ENCODE measurements around the gene FNTB.

FNTB gene

GRCh38 chr14:64960762-64961276 is 25.9 kb upstream of the FNTB start:
- Histone ChIP-seq H3K27me3 (ENCODE audit: insufficient read depth, low read depth, severe bottlenecking) (no peaks in the 10 kb centered on the region), H3K9me3 (ENCODE audit: severe bottlenecking) (no peaks in the 10 kb centered on the region), H3K36me3 (no peaks in the 10 kb centered on the region), H3K4me3 (ENCODE audit: low read depth, low read length) (no peak overlapping the region), H3K27ac (no peak overlapping the region)
- DNase-seq, result no peak
- peak; percentile 36; the same call in 1 of the 2 replicates for TF ChIP-seq CTCF (IDR thresholded peaks at IDR 0.05; ENCODE audit: low read depth, low read length)

- Histone ChIP-seq H3K27ac (no peak overlapping the region), H3K27me3 (ENCODE audit: insufficient read depth, low read depth, severe bottlenecking) (no peaks in the 10 kb centered on the region), H3K36me3 (no peaks in the 10 kb centered on the region), H3K9me3 (ENCODE audit: severe bottlenecking) (no peaks in the 10 kb centered on the region), H3K4me3 (ENCODE audit: low read depth, low read length) (no peak overlapping the region)
- no peak for DNase-seq
- TF ChIP-seq CTCF (IDR thresholded peaks at IDR 0.05; ENCODE audit: low read depth, low read length), result peak; percentile 38
These were observed 23.1 kb upstream of the FNTB start for GRCh38 chr14:64963611-64964010.

- Histone ChIP-seq H3K36me3 (no peaks in the 10 kb centered on the region), H3K4me3 (ENCODE audit: low read depth, low read length) (no peak overlapping the region), H3K9me3 (ENCODE audit: severe bottlenecking) (no peaks in the 10 kb centered on the region), H3K27ac (no peak overlapping the region), H3K27me3 (ENCODE audit: insufficient read depth, low read depth, severe bottlenecking) (no peaks in the 10 kb centered on the region)
- TF ChIP-seq CTCF (IDR thresholded peaks at IDR 0.05; ENCODE audit: low read depth, low read length), result no peak
- no peak for DNase-seq
These were observed 21.2 kb upstream of the FNTB start for GRCh38 chr14:64965356-64966000.

GRCh38 chr14:64966976-64967375 is 19.7 kb upstream of the FNTB start:
- H3K27ac ChIP-seq, result no peak overlapping the region
- DNase-seq, result no peak
- no peak overlapping the region for H3K4me3 ChIP-seq (ENCODE audit: low read depth, low read length)

GRCh38 chr14:64968167-64968566 is 18.5 kb upstream of the FNTB start:
- no peak for DNase-seq
- Histone ChIP-seq H3K27ac (no peak overlapping the region), H3K4me3 (ENCODE audit: low read depth, low read length) (no peak overlapping the region), H3K27me3 (ENCODE audit: insufficient read depth, low read depth, severe bottlenecking) (no peaks in the 10 kb centered on the region), H3K36me3 (no peaks in the 10 kb centered on the region), H3K9me3 (ENCODE audit: severe bottlenecking) (no peaks in the 10 kb centered on the region)
- TF ChIP-seq CTCF (IDR thresholded peaks at IDR 0.05; ENCODE audit: low read depth, low read length), result no peak

More at GRCh38 chr14:64966976-64967375, 19.7 kb upstream of the FNTB start:
- Histone ChIP-seq H3K9me3 (ENCODE audit: severe bottlenecking) (no peaks in the 10 kb centered on the region), H3K27me3 (ENCODE audit: insufficient read depth, low read depth, severe bottlenecking) (no peaks in the 10 kb centered on the region), H3K36me3 (no peaks in the 10 kb centered on the region)
- no peak for TF ChIP-seq CTCF (IDR thresholded peaks at IDR 0.05; ENCODE audit: low read depth, low read length)

- no peak overlapping the region for H3K27ac ChIP-seq
- no peak overlapping the region for H3K4me3 ChIP-seq (ENCODE audit: low read depth, low read length)
- no peaks in the 10 kb centered on the region for H3K27me3 ChIP-seq (ENCODE audit: insufficient read depth, low read depth, severe bottlenecking)
- no peaks in the 10 kb centered on the region for H3K9me3 ChIP-seq (ENCODE audit: severe bottlenecking)
- no peak for DNase-seq
- H3K36me3 ChIP-seq, result no peaks in the 10 kb centered on the region
- TF ChIP-seq CTCF (IDR thresholded peaks at IDR 0.05; ENCODE audit: low read depth, low read length), result peak; percentile 13; the same call in 1 of the 2 replicates
These were observed 18.0 kb upstream of the FNTB start for GRCh38 chr14:64968651-64969050.

Data from WERI-Rb-1 (cell line).